Kidney glomerular epithelial cell (primary cell): ENCODE measurements around the gene IGSF21.

Experiments
- DNase-seq: peaks from one replicate; lab custom pipeline; 2025; lab: John Stamatoyannopoulos, UW

The IGSF21 gene

GRCh38 chr1:18107369-18108298, at the start of gene IGSF21:
Gene IGSF21, plus strand, starts transcription at chr1:18107798. Its CDS starts 331 bp downstream, at chr1:18108129.
- no peak for DNase-seq

DNA sequence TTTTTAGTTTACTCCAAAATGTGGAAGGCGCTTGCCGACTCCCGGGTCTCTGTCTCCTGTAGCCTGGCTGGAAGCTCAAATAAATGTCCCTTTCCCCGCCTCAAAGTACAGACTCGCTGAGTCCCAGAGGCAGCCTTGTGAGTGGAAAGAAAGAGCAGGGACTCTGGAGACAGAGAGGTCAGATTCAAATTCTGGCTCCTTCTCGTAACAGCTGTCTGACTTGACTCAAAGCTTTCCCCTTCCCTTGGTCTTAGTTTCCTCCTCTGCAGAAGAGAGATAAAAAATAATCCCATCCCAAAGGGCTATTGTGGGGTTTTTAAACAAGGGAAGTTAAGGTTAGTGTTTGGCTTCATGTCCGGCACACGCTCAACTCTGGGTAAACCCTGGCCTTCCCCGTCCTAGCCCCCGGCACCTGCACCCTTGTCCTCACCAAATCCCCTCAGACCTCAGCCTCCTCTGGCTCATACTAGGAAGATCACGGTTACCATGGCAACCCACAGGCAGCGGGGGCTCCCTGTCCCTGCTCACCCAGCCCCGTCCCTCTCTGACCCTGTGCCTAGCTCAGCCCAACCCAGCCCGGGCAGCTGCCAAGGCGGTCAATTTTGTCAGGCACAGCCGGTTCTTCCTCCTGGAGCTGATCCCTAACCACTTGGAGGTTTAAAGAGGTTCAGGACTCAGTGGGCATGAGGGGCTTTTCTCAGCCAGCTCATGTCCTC, 49.2 kb upstream of the IGSF21 start:
- no peak for DNase-seq

- no peak for DNase-seq
Observed at GRCh38 chr1:18058981-18059605, 48.5 kb upstream of the IGSF21 start.

- DNase-seq: no peak
Observed at GRCh38 chr1:18060366-18060765, 47.2 kb upstream of the IGSF21 start.

DNA sequence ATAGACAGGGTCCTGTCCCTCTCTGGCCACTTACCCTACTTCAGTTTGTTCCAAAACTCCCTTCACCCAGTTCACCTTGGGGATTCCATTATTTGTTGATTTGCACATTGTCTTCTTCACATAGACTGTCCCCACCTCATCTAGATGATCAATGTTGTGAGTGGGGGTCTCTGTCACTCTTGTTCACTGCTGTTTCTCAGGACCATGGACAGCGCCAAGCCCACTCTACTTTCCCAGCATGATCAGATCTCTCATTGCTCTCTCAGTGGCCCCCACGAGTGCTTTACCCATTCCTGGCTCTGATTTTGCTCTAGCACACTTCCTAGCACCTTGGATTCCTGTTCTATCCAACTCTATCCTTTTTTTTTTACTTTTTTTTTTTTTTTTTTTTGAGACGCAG, 45.4 kb upstream of the IGSF21 start:
- DNase-seq: no peak

DNA sequence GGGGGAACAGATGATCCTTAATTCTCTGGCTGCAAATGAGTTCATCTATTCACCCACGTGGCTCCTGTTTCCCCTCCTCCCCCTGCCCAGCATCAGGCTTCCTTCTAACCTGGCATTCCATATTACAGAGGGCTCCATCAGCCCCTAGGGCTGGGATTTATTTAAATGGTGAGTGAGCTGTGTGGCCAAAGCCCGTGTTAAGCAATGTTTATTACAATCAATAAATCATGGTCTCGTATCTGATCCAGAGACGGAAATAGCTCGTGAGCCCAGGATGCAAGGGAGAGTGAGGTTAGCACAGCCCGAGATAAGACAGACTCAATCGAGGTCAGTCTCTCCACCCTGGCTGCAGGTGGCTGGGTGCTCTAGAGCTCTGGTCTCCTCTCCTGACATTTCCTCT, 43.1 kb upstream of the IGSF21 start:
- DNase-seq: no peak

DNA sequence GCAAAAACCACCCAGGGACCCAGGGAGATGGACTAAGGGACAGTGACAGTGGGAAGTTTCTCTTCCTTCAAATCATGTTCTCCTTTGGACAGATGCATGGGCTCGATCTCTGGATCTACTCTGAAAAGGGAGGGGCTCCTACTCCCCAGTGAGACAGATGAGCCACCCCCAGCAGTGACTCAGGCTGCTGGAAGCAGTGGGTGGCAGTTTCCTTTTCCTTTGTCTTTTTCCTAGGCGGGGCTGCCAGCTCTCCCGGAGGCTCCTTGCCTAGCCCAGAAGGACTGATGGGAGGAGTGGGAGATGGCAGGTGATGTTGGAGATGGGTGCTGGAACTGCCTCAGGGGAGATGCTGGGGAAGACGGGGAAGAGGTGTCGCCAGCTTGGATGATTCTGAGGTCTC, 41.0 kb upstream of the IGSF21 start:
- no peak for DNase-seq

DNA sequence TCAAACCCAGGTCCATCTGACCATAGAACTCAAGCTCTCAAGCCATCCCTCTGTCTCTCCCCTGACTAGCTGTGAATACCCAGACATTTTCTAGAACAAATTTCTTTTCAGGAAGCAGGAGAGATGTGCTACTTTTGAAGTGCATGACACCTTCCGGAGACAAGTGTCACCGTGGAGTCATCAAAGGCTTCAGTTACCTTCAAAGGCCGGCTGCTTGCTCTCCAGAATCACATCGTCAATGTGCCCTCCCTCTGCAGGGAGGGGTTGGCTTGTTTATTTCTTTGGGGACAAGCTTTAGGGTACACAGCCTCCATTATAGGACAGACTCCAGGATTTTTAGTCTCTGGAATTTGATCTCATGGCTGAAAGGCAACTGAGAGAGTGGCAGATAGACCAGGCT, 37.7 kb upstream of the IGSF21 start:
- DNase-seq: no peak

- no peak for DNase-seq
Observed at GRCh38 chr1:18072066-18072465, 35.5 kb upstream of the IGSF21 start.

GRCh38 chr1:18073066-18073642, 34.4 kb upstream of the IGSF21 start:
- no peak for DNase-seq

GRCh38 chr1:18077657-18078215, 29.9 kb upstream of the IGSF21 start:
- no peak for DNase-seq

GRCh38 chr1:18079941-18080735, 27.5 kb upstream of the IGSF21 start:
- DNase-seq: no peak

DNA sequence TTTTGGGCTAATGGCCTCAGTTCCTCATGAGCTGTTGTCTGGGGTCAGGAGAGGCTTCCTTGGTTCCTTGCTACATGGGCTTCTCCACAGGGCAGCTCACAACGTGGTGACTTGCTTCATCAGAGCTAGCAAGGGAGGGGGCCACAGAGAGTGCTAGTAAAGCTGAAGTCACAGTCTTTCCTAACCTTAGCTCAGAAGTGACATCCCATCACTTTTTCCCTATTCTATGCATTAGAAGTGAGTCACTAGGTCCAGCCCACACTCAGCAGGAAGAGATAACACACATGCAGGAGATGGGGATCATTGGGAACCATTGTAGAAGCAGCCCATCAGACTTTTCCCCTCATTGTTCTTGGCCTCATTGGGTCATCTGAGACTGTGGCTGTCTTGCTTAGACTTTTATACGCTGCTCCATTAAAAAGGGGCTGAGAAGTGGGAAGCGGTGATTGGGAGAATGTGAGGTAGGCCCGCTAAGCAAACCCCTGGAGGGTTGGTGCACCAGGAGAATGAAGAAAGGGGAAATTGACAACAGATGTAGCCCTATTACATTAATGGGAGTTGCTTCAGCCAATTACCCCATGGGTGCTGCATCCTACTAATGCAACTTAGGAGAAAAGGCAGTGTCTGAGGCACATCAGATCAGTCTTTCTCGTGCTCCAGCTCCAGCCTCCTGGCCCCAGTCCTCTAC, 22.1 kb upstream of the IGSF21 start:
- no peak for DNase-seq

GRCh38 chr1:18088077-18088594, 19.5 kb upstream of the IGSF21 start:
- no peak for DNase-seq

DNA sequence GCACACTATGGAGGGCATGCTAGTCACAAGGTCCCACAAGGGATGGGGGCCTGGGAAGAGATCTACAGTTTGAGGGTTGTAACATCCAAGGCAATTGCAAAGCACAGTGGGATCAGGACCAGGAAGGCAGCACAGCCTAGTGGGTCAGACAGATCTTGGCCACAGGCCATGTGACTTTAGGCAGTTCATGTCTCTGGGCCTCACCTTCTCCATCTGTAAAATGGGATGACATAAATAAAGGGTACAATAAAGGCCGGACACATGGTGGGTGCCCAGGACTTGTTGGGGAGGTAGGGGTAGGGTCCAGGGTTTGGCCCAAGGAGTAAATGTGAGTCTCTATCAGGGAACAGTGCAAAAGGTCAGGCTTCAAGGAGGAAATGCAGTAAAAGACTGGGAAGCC, 18.1 kb upstream of the IGSF21 start:
- DNase-seq: no peak

- no peak for DNase-seq
Observed at GRCh38 chr1:18090636-18091035, 17.0 kb upstream of the IGSF21 start.

- peak; percentile 77 for DNase-seq
Observed at GRCh38 chr1:18091660-18092446, 15.7 kb upstream of the IGSF21 start.

DNA sequence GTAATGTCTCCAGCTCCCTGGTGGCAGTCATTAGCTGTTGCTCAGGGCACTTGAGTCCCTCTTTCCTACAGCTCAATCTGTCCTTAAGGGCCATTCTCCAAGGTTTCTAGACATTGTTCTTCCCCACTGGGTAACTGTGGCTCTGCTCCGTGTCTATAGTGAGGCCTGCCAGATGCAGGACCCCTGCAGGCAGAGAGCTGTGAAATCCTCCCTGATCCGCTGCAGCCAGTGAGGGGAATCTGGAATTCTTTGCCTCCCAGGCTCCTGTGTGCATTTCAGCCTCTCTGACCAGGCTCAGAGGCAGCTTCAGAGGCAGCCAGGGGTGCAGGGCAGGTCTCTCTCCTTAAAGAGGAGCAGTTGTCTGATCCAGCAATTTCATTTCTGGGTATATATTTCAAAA, 14.4 kb upstream of the IGSF21 start:
- no peak for DNase-seq

DNA sequence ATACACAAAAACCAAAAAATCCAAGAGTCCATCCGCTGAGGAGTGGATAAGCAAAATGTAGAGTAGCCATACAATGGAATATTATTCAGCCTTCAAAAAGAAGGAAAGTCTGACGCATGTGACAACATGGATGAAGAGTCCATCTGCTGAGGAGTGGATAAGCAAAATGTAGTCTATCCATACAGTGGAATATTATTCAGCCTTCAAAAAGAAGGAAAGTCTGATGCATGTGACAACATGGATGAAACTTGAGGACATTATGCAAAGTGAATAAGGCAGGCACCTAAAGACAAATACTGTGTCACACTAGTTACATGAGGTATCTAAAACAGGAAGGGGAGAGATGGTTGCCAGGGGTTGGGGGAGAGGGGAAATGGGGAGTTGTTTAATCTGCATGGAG, 14.0 kb upstream of the IGSF21 start:
- no peak for DNase-seq

- DNase-seq: no peak
Observed at GRCh38 chr1:18094096-18094495, 13.5 kb upstream of the IGSF21 start.
